Measurements from ENCODE around the gene NEDD4L. TPM values are rescaled to one million over a fixed set of nuclear protein-coding genes. Genes with fewer than 3 reads are reported as not detected.

Gene NEDD4L
- total and polyA plus RNA-seq, 3 donors from 2014 or later, result 14.3 to 43.1 (median 42.7) TPM

GRCh38 chr18:58196164-58196563 lies 152.1 kb downstream of the NEDD4L start:
- no peak for TF ChIP-seq POLR2A (IDR thresholded peaks at IDR 0.05)
- TF ChIP-seq, protein P1, sequence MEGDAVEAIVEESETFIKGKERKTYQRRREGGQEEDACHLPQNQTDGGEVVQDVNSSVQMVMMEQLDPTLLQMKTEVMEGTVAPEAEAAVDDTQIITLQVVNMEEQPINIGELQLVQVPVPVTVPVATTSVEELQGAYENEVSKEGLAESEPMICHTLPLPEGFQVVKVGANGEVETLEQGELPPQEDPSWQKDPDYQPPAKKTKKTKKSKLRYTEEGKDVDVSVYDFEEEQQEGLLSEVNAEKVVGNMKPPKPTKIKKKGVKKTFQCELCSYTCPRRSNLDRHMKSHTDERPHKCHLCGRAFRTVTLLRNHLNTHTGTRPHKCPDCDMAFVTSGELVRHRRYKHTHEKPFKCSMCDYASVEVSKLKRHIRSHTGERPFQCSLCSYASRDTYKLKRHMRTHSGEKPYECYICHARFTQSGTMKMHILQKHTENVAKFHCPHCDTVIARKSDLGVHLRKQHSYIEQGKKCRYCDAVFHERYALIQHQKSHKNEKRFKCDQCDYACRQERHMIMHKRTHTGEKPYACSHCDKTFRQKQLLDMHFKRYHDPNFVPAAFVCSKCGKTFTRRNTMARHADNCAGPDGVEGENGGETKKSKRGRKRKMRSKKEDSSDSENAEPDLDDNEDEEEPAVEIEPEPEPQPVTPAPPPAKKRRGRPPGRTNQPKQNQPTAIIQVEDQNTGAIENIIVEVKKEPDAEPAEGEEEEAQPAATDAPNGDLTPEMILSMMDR (IDR thresholded peaks at IDR 0.05), result no peak
- Histone ChIP-seq H3K27me3 (no peaks in the 10 kb centered on the region), H3K36me3 (ENCODE audit: low read depth, missing control alignments) (no peaks in the 10 kb centered on the region), H3K4me1 (peaks cover 10% of the 10 kb centered on the region), H3K9me3 (no peaks in the 10 kb centered on the region), H3K4me3 (no peak overlapping the region), H3K27ac (no peak overlapping the region)
- intact Hi-C loops (cut with DNase I; ENCODE audit: low total_unique reads), result no loop called here
- 84 to 85% methylated on average over 3 of the region's 3 CpGs for WGBS, 2 donors
- DNase-seq, result no peak

- H3K4me3 ChIP-seq, result no peak overlapping the region
- WGBS, 2 donors, result 89 to 90% methylated on average over 19 of the region's 19 CpGs
- H3K27me3 ChIP-seq, result no peaks in the 10 kb centered on the region
- no peak overlapping the region for H3K27ac ChIP-seq
- intact Hi-C loops (cut with DNase I; ENCODE audit: low total_unique reads), result no loop called here
- DNase-seq, result no peak
- peaks cover 10% of the 10 kb centered on the region for H3K4me1 ChIP-seq
- no peak for TF ChIP-seq POLR2A (IDR thresholded peaks at IDR 0.05)
- TF ChIP-seq, protein P1 (IDR thresholded peaks at IDR 0.05), result no peak
- H3K9me3 ChIP-seq, result no peaks in the 10 kb centered on the region
- H3K36me3 ChIP-seq (ENCODE audit: low read depth, missing control alignments), result no peaks in the 10 kb centered on the region
Measured at GRCh38 chr18:58196881-58197872, 153.2 kb downstream of the NEDD4L start.

DNA sequence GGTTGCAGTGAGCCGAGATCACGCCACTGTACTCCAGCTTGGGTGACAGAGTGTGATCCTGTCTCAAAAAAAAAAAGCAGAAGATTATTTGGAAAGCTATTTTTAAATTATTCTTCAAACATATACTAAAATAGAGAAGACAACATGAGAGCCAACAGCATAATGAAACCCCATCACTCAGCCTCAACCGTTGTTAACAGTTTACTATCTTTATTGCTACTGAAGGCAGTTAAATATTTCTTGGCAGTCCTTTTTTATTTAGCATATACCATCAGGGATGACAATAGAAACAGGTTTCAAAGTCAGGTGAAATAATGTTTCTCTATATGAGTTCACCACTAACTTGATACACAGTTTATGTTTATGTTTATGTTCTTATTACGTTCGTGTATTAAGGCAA lies 157.2 kb downstream of the NEDD4L start:
- Histone ChIP-seq H3K27me3 (no peaks in the 10 kb centered on the region), H3K36me3 (ENCODE audit: low read depth, missing control alignments) (no peaks in the 10 kb centered on the region), H3K27ac (no peak overlapping the region), H3K9me3 (no peaks in the 10 kb centered on the region), H3K4me3 (no peak overlapping the region), H3K4me1 (no peaks in the 10 kb centered on the region)
- WGBS, 2 donors, result 69 to 77% methylated on average over 5 of the region's 5 CpGs
- no peak for DNase-seq
- intact Hi-C loops (cut with DNase I; ENCODE audit: low total_unique reads), result no loop called here
- TF ChIP-seq, protein P1 (IDR thresholded peaks at IDR 0.05), result no peak
- TF ChIP-seq POLR2A (IDR thresholded peaks at IDR 0.05), result no peak

- intact Hi-C loops (cut with DNase I; ENCODE audit: low total_unique reads), result no loop called here
- Histone ChIP-seq H3K36me3 (ENCODE audit: low read depth, missing control alignments) (no peaks in the 10 kb centered on the region), H3K4me1 (no peaks in the 10 kb centered on the region), H3K4me3 (no peak overlapping the region), H3K27me3 (no peaks in the 10 kb centered on the region), H3K9me3 (no peaks in the 10 kb centered on the region), H3K27ac (no peak overlapping the region)
- no peak for TF ChIP-seq POLR2A (IDR thresholded peaks at IDR 0.05)
- TF ChIP-seq, protein P1 (IDR thresholded peaks at IDR 0.05), result no peak
- WGBS, 2 donors, result 82 to 88% methylated on average over 11 of the region's 11 CpGs
- no peak for DNase-seq
Measured at GRCh38 chr18:58201733-58202730, 158.0 kb downstream of the NEDD4L start.

All from testis (tissue), 3 donors.